ENCODE results near the gene IFNLR1. TPM values are rescaled to one million over a fixed set of nuclear protein-coding genes. Genes with fewer than 3 reads are reported as not detected.

IFNLR1 gene
- total RNA-seq, 1 experiment from 2014 or later, result 0.36 TPM

DNA sequence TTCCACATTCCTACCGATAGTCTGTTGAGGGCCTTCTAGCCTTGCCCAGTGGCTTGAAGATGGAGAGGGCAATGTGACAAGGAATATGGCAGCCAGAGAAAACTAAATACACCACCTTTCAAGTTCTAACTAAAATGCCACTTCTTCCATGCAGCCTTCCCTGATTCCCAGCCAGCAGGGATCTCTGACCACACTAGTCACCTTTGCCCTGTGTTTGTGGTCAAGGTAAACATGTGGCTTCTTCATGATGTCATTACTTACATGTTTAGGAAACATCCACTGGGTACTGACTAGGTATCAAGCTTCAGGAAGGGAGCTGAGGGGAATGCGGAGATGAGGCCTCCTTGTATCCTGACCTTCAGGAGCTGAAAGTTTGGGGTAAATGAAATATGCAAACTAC, 21.6 kb downstream of the IFNLR1 start:
- Histone ChIP-seq H3K27me3 (no peaks in the 10 kb centered on the region), H3K9me3 (no peaks in the 10 kb centered on the region), H3K36me3 (no peaks in the 10 kb centered on the region), H3K4me3 (no peak overlapping the region)
- DNase-seq, result no peak

DNA sequence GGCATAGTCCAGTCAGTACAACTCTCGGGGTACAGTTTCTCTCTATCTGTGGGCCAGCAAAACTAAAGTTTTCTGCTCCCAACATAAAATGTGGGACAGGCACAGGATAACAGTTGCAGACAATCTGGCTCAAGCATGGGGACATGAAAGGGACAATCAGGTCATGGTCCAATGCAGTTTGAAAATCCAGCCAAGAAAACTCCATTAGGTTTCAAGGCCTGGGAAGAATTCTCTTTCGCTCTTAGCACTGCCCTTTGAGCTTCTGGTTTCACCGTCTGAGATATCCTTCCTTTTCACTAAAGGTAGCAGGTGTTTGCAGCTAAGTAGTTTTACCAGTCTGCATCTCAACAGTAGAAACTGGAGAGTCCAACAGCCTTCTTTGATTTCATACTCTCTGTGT, 23.1 kb downstream of the IFNLR1 start:
- Histone ChIP-seq H3K9me3 (no peaks in the 10 kb centered on the region), H3K27me3 (no peaks in the 10 kb centered on the region), H3K4me3 (no peak overlapping the region), H3K36me3 (no peaks in the 10 kb centered on the region)
- DNase-seq, result no peak

DNA sequence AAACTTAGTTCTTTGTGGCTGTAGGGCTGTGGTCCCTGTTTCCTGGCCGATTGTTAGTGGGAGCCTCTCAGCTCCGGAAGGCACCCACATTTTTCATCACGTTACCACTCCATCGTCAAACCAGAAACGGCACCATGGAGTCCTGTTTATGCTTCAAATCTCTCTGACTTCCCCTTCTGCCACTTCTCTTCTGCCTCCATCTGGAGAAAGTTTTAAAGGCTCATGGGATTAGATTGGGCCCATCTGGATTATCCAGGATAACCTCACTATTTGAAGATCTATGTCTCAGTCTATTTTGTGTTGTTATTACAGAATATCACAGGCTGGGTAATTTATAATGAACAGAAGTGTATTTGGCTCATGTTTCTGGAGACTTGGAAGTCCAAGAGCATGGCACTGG, 24.9 kb downstream of the IFNLR1 start:
- Histone ChIP-seq H3K4me3 (no peak overlapping the region), H3K36me3 (no peaks in the 10 kb centered on the region), H3K27me3 (no peaks in the 10 kb centered on the region), H3K9me3 (no peaks in the 10 kb centered on the region)
- no peak for DNase-seq

DNA sequence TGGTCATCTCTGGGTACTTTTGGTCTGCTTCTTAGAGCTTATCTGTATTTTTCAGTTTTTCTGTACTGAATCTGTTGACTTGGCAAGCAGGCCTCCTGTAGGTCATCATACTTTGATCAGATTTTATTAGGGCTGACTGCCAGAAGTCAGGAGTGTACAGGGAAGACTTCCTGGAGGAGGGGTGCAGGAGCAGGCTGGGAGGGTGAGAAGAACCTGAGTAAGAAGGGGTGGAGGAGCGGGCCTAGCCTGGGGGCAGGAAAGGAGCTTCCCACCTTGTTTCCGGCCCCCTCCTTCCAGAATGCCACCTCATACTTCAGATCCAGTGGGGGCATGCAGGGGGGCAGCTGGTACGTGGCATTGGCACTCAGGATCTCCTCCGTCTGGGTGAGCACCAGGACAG, 25.8 kb downstream of the IFNLR1 start:
- Histone ChIP-seq H3K36me3 (no peaks in the 10 kb centered on the region), H3K9me3 (no peaks in the 10 kb centered on the region), H3K4me3 (no peak overlapping the region), H3K27me3 (no peaks in the 10 kb centered on the region)
- no peak for DNase-seq

DNA sequence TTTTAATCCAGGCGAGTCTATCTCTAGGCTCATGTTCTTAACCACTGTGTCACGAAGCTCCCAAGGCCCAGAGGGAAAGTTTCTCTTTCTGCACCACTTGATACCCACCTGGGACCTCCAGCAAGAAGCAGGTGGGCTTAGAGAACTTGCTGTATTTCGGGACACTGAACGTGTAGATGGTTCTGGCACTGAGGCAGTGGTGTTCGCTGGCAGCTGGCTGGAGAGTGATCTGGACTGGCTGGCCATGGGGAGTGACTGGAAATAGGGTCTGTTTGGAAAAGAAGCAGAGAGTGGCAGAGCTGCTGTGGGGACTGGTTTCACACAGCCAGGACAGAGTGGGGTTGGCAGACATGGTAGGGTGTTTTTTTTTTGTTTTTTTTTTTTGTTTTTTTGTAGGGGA, 27.7 kb downstream of the IFNLR1 start:
- DNase-seq, result no peak
- H3K27me3 ChIP-seq, result no peaks in the 10 kb centered on the region

DNA sequence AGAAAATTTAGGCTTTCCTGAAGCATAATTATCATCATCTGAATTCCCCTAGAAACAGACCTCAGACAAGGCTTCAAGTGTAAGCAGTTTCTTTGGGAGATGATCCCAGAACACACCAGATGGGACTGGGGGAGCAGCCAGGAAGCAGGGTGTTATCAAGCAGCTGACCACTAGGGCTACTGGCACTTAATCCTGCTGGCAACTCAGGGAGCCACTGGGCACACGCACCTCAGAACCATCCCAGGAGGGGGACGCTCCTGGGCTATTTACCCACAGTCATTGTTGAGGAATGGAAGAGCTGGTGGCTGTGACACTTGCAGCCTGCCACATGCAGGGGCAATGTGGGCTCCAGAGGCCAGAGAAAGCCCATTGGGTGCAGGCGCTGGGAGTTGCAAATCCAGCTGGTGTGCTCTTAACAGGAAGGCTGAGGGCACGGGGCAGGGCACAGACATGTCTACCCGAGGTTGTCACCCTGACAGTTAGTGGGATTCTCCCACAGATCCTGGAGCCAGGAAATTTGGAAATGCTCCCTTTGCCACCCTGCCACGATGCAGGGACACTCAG, 29.1 kb downstream of the IFNLR1 start:
- no peaks in the 10 kb centered on the region for H3K27me3 ChIP-seq
- H3K36me3 ChIP-seq, result no peaks in the 10 kb centered on the region
- peak; percentile 29 for DNase-seq
- no peak overlapping the region for H3K4me3 ChIP-seq
- H3K9me3 ChIP-seq, result no peaks in the 10 kb centered on the region

More for the DNA sequence above, 27.7 kb downstream of the IFNLR1 start:
- no peaks in the 10 kb centered on the region for H3K9me3 ChIP-seq
- H3K36me3 ChIP-seq, result no peaks in the 10 kb centered on the region
- no peak overlapping the region for H3K4me3 ChIP-seq

DNA sequence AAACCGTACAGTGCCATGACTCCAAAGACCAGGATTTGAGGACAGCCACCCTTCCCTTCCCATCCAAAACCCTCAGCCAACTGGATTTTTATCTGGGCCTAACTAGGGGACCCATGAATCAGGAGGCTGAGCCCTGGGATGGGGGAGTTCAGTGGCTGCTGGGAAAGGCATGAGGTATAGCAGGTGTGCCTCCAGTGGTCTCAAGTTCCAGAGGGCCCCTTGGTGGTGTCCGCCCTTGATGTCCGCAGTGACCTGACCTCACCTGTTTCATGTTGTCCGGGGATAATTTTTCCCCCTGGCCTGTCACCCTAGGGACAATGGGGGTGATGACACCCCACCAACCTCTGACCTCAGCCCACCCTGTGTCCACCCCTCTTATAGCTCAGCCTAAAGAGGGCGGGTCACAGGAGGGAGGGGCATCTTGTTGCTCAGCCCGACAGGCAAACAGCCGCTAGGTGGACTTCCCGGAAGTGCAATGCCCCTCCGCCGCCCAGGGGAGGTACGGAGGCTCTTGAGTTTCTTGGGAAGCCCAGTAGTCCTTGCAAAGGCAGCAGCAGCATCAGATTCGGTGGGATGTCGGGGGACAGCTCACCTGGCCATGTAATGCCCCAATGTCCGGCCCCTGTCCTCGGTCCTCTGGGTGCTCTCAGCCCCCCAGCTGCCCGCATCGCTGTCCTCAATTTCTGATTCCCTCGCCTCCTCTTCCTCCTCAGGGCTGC, 30.4 kb downstream of the IFNLR1 start:
- Histone ChIP-seq H3K9me3 (no peaks in the 10 kb centered on the region), H3K27me3 (no peaks in the 10 kb centered on the region), H3K4me3 (no peak overlapping the region), H3K36me3 (no peaks in the 10 kb centered on the region)
- DNase-seq, result no peak

DNA sequence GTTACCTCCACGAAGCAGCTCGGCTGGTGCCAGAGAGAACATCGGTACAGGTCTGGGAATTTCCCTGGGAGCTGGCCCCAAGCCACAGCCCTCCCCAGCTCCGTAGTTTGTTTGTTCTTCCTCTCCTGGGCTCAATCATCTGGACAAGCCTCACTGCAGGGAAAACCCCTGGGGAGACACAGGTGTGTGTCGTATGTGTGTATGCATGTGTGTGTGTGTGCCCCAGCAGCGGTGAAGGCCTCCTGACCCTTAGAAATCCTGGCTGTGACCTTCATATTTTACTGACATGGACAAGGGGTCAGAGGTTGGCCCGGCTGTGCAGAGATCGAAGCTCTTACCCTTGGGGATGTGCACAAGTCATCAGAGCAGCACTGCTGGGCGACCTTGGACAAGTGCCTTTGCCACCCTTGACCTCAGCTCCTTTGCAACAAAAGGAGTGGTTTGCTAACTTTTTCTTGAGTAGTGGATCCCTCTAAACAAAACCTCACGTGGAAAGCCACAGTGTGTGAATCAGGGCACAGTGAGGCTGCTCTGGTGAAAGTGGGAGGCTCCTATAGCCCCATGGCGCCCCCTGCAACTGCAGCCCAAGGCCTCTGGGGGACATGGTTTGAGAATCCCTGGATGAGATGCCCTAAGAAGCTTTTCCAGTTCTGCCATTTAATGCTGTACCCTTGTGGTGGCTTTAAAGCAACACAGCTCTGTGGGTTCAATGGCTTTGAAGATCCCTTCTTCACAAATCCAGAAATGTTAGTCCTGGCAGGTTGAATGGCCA, 31.9 kb downstream of the IFNLR1 start:
- Histone ChIP-seq H3K4me3 (no peak overlapping the region), H3K27me3 (no peaks in the 10 kb centered on the region), H3K9me3 (no peaks in the 10 kb centered on the region), H3K36me3 (no peaks in the 10 kb centered on the region)
- DNase-seq, result no peak

DNA sequence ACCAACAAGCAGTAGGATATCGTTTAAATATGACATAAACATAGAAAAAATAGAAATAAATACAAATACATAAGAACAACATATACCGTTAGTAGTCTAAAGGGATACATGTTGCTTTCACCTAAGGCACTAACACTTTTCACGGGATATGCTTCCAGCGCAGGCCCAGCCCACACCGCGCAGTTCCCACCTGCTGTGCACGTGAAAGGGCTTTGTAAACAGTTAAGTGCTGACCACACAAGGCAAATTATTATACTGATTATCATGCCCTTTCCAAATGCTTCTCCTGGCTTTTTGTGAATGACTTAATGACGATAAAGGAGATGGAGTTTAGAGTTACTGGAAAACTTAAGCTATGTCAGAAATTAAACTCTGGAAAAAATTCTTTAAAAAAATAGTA, 32.9 kb downstream of the IFNLR1 start:
- no peak for DNase-seq
- Histone ChIP-seq H3K36me3 (no peaks in the 10 kb centered on the region), H3K4me3 (no peak overlapping the region), H3K27me3 (no peaks in the 10 kb centered on the region), H3K9me3 (no peaks in the 10 kb centered on the region)

DNA sequence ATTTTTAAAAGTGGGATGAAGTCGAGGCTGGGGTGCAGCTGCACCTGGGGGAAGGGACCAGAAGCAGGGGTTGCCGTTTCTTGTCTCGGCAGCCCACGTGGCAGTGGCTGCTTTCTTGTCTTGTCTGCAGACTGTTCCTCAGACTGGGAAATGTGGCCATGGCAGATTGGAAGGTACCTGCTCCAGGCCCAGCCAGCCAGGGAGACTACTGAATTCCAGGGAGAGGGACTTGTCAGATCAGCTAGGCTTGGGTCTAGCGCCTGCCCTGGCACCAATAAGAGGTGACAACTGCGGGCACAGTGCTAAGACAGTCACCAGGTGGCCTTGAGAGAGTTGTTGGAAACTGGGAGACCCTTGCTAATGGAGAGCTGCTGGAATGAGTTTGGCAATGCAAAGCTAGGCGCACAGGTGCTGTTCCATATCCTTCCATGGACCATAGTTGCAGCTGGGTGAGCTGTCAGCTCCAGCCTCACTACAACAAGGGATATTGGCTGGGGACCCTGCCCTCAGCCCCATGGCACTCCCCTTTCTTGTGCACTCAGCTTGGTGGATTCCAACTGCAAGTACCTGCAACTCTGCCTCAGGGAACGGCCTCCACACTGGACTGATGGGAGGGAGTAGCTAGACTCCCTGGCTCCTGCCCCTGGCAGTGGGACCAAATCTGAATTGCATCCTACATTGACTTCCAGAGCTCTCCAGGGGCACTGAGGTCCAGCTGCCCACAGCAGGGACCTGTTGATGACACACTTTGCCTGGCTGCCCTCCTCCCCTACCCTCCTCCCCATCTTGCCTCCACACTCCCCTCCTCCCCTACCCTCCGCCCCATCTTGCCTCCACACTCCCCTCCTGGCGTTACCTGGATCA, 34.2 kb downstream of the IFNLR1 start:
- no peaks in the 10 kb centered on the region for H3K36me3 ChIP-seq
- H3K9me3 ChIP-seq, result no peaks in the 10 kb centered on the region
- no peak overlapping the region for H3K4me3 ChIP-seq
- H3K27me3 ChIP-seq, result no peaks in the 10 kb centered on the region
- DNase-seq, result no peak

DNA sequence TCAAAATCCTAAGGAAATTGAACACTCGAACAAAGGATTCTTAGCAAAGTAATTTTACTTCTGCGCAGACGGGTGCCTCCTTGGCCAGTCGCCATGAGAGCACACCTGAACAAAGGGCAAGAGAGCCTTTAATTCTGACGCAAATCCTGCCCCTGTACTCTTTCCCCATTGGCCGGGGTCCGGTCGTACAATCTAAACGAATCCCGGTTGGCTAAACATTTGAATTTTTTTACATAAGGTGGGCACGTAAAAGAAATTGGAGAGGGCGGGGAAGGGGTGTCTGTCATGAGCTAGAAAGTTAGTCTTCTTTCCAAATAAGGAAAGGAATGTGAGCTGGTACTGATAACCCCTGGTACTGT, 35.9 kb downstream of the IFNLR1 start:
- no peaks in the 10 kb centered on the region for H3K36me3 ChIP-seq
- no peak overlapping the region for H3K4me3 ChIP-seq
- no peak for DNase-seq
- H3K9me3 ChIP-seq, result no peaks in the 10 kb centered on the region
- no peaks in the 10 kb centered on the region for H3K27me3 ChIP-seq

DNA sequence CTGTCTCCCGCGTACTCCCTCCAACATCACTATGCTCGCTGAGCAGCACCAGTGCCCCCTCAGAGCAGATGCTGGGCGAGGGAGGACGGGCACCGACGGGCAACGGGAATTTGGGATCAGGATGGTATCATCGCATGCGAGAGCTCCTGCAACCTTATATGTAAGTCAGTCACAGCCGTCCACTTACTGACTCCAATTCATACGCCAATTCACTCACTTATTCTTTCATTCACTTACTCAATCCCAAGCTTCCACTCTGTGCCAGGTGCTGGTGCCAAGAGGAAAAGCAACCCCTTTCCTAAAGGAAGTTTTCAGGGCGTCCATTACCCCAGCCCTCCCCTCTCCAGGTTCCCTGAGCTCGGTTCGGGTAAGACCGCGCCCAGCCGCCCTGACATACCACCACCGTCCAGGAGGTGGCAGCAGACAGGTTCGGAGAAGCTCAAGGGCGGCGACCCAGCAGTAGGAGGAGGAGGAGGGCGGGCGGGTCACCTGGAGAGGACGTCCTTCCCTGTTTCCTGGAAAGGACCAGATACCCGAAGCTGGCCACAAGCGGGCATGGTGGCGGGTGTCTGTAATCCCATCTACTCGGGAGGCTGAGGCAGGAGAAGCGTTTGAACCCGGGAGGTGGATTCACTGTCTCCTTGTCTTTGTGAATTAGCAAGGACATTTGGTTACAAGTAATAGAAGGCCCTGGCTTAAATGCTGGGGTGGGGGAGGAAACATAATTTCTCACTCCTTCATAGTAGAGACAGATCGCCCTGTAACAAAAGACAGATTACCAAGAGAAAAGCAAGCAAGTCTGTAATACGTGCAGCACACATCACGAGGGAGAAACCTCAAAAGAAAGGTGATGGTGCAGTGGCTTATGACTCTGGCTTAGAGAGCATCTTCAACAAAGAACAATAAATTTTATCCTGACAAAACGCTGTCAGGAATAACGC, 36.6 kb downstream of the IFNLR1 start:
- H3K27me3 ChIP-seq, result no peaks in the 10 kb centered on the region
- H3K36me3 ChIP-seq, result no peaks in the 10 kb centered on the region
- H3K9me3 ChIP-seq, result no peaks in the 10 kb centered on the region
- peak overlapping the region; percentile 28 for H3K4me3 ChIP-seq
- peak; percentile 87 for DNase-seq

DNA sequence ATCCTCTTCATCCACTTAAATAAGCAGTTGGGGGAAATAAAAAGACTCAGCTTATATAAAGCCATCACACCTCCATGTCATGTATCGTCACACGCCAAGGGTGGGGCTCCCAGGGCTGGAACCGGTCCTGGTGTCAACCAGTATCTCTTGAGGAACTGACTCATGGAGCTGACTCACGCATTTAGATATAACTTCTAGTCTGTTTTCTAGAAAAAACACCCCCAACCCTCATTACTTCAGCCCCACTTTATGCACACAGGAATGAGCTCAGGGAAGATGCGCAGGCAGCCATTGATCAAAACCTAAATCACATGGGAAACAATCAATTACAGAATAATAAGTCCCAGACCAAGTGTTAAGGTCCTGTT, 37.2 kb downstream of the IFNLR1 start:
- H3K9me3 ChIP-seq, result no peaks in the 10 kb centered on the region
- peak; percentile 79 for DNase-seq
- no peaks in the 10 kb centered on the region for H3K27me3 ChIP-seq
- H3K36me3 ChIP-seq, result no peaks in the 10 kb centered on the region
- no peak overlapping the region; the same call in 1 of the 2 replicates for H3K4me3 ChIP-seq

DNA sequence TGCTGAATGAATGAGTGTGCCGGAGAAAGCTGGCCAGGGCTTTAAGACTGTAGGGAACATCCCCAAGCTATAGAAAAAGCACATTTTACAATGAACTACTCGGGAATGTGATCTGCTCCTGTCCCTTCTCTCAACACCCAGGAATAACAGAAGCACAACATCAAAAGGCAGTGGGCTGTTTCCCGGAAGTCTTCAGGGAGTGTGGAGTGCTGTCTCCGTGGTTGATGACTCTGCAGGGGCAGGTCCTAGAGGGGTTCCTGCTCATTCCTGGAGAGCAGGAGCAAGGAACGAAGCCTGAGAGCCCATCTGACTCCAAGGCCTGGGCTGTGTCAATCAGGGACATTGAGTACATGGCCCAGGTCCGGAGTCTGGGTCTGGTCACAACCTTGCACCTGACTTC, 39.3 kb downstream of the IFNLR1 start:
- DNase-seq, result no peak
- Histone ChIP-seq H3K4me3 (no peak overlapping the region), H3K36me3 (no peaks in the 10 kb centered on the region), H3K9me3 (no peaks in the 10 kb centered on the region), H3K27me3 (no peaks in the 10 kb centered on the region)

DNA sequence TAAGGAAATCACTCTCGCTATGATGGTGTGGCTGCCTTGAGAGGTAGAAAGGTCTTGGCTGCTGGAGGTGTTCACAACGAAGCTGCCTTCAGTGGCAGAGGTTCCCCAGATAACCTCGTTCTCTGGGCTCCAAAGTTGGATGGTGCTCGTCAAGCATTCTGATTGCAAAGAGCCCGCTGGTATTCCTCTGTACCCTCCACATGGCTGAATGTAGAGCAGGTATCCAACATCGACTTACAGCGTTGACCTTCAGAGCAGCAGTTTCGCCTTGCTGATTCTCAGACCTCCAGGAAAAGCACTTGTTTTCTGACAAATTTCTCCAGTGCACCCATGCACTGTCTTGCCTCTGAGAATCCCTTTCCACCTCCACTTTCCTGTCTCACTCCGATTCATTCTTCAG, 39.9 kb downstream of the IFNLR1 start:
- no peaks in the 10 kb centered on the region for H3K36me3 ChIP-seq
- no peak for DNase-seq
- H3K27me3 ChIP-seq, result no peaks in the 10 kb centered on the region

More for the DNA sequence above, 39.9 kb downstream of the IFNLR1 start:
- no peak overlapping the region for H3K4me3 ChIP-seq
- H3K9me3 ChIP-seq, result no peaks in the 10 kb centered on the region

Measured in MG63 (cell line).